22Rv1 (cell line): Measurements from ENCODE around the gene KRTDAP.

Experiments
- H3K27ac ChIP-seq: fragments of 450-650 bp; 2 replicates; pipeline ENCODE4 v1.5.1; 2017
- ZFX ChIP-seq: fragments of 450-650 bp; IDR thresholded peaks from 2 replicates; pipeline ENCODE4 v1.6.1; 2017; ENCODE audit warnings: antibody characterized with exemption, borderline replicate concordance
- TF ChIP-seq, protein P1 (sequence below): fragments of 450-650 bp; IDR thresholded peaks from 2 replicates; pipeline ENCODE4 v1.5.1; 2017; ENCODE audit warnings: mild to moderate bottlenecking

The KRTDAP gene

DNA sequence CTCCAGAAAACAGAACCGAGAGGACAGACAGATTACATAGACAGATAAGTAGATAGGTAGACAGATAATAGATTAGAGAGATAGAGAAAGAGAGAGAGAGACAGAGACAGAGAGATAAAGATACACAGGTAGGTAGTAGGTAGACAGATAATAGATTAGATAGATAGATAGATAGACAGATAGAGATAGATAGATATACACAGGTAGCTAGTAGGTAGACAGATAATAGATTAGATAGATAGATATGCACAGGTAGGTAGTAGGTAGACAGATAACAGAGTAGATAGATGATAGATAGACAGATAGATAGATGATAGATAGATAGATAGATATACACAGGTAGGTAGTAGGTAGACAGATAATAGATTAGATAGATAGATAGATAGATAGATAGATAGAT lies 32.1 kb downstream of the KRTDAP start:
- peak overlapping the region; percentile 63 for H3K27ac ChIP-seq
- no peak for TF ChIP-seq ZFX
- TF ChIP-seq, protein P1, sequence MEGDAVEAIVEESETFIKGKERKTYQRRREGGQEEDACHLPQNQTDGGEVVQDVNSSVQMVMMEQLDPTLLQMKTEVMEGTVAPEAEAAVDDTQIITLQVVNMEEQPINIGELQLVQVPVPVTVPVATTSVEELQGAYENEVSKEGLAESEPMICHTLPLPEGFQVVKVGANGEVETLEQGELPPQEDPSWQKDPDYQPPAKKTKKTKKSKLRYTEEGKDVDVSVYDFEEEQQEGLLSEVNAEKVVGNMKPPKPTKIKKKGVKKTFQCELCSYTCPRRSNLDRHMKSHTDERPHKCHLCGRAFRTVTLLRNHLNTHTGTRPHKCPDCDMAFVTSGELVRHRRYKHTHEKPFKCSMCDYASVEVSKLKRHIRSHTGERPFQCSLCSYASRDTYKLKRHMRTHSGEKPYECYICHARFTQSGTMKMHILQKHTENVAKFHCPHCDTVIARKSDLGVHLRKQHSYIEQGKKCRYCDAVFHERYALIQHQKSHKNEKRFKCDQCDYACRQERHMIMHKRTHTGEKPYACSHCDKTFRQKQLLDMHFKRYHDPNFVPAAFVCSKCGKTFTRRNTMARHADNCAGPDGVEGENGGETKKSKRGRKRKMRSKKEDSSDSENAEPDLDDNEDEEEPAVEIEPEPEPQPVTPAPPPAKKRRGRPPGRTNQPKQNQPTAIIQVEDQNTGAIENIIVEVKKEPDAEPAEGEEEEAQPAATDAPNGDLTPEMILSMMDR: no peak

DNA sequence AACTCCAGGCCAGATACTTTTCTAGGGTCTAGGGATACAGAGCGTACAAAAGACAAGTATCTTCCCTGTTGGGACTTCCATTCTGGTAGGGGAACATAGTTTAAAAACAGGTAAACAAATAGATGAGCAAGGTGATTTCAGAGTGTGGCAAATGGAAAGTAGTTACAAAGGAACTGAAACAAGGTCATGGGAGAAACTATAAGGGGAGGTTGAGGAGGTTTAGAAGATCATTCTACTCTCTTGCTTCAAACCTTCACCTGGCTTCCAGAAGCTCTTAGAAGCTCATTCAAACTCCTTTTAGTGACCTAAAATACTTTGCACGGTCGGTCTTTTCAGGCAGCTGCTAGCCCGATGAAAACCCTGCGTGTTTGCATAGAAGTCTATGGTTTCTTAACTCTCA lies 33.1 kb downstream of the KRTDAP start:
- TF ChIP-seq, protein P1: no peak
- TF ChIP-seq ZFX: no peak

DNA sequence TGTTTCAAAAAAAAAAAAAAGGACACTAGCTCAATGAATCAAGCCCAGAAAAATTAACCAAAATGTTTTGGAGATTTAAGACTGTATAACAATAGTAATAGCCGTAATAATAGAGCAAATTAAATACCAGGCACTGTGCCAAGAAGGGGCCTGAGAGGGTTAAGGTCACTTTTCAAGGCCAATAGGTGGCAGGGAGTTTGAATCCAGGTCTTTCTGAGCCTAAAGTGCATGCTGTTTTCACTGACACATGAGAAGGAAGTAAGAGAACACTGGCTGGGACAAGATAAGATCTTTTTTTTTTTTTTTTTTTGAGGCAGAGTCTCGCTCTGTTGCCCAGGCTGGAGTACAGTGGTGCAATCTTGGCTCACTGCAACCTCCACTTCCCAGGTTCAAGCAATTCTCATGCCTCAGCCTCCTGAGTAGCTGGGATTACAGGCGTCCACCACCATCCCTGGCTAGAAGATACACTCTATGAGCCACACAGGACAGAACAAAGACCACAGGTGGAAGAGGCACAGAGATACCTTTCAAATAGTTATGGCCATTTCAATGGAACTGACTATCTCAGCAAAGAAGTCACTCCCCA lies 34.6 kb downstream of the KRTDAP start:
- no peak for TF ChIP-seq ZFX
- TF ChIP-seq, protein P1: no peak

More for the DNA sequence above, 33.1 kb downstream of the KRTDAP start:
- peak overlapping the region; percentile 63 for H3K27ac ChIP-seq

DNA sequence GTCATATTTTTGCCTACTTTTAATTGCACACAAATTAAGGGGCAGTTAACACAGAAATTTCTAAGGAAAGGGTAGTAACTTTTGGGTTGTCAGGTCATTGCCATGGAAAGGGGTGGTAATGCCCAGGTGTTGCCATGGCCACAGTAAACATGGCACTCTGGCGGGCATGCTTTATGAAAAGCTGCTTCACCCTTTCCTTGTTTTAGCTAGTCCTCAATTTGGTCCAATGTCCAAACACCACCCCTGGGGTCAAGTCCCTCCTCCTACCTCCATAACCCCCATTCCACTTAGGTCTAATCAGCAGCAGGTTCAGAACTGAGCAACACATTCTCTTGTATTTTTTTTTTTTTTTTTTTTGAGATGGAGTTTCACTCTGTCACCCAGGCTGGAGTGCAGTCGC lies 35.6 kb downstream of the KRTDAP start:
- H3K27ac ChIP-seq: no peak overlapping the region
- TF ChIP-seq, protein P1: no peak
- no peak for TF ChIP-seq ZFX

More for the DNA sequence above, 34.6 kb downstream of the KRTDAP start:
- H3K27ac ChIP-seq: no peak overlapping the region

DNA sequence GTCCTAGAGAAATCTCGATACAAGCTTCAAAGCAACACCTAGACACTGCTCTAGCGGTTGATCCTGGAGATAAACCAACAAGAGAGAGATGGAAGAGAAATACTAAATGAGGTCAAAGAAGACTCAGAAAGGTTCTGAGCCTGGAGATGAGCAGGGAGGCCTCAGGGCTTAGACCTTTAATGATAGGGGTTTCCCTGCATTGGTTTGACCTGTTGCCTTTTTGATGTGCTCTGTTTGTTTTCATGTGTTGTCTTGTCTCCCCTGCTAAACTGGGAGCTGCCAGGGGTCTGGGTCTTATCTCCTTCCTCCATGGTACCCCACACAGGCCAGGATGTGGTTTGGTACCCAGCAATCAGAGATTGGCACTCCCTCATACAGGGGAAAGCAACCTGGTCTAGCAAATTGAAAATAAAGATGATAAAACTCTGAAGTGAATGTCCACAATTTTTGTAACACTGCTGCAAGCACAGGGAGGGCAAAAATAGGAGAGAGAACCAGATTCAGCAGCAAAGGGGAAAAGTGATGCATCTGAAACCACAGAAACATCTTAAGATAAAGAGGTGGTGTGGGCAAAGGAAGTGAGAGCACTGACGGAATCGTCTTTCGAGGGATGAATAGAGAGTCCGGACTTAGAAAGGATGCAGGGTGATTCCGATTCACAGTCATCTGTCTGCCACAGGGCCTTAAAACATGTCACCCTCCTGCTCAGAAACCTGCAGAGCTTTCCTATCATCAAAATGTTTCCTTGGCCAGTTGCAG lies 38.7 kb downstream of the KRTDAP start:
- H3K27ac ChIP-seq: no peak overlapping the region
- TF ChIP-seq, protein P1: no peak
- TF ChIP-seq ZFX: no peak

DNA sequence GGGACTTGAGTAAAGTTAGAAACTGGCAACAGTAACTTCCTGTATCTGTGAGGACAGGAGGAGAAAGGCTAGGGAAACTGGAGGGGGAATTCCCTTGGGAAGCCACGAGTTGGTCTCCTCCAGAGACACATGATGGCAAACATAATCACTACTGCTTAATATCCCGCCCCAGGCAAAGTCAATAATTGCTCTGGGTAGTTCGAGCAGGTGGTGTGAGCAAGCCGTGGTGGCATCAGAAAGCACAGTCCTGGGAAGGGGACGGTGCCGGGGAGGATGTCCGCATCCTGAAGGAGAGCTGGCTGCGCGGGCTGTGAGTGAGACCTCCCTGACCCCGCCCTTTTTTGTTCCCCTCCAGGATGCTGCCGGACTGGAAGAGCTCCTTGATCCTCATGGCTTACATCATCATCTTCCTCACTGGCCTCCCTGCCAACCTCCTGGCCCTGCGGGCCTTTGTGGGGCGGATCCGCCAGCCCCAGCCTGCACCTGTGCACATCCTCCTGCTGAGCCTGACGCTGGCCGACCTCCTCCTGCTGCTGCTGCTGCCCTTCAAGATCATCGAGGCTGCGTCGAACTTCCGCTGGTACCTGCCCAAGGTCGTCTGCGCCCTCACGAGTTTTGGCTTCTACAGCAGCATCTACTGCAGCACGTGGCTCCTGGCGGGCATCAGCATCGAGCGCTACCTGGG lies 40.8 kb downstream of the KRTDAP start:
- TF ChIP-seq, protein P1: no peak
- TF ChIP-seq ZFX: no peak
- H3K27ac ChIP-seq: peak overlapping the region; percentile 81
